Chondrocyte (in vitro differentiated cells): ENCODE data around the gene BRCA2. TPM values are rescaled to one million over a fixed set of nuclear protein-coding genes. Genes with fewer than 3 reads are reported as not detected.

ENCODE experiments used
- DNase-seq: peaks from one replicate; pipeline ENCODE4 v3.0.0; 2021; ENCODE audit warnings: mixed read lengths, low spot score
- H3K27ac Mint-ChIP-seq: one replicate; pipeline ENCODE4 v1.8.0; 2021; ENCODE audit warnings: mild to moderate bottlenecking, moderate library complexity, mixed read lengths; ENCODE audit not compliant: unreplicated experiment
- H3K27me3 Mint-ChIP-seq: 2 replicates; pipeline ENCODE4 v1.8.0; 2021; ENCODE audit warnings: low read depth, mixed read lengths
- H3K36me3 Mint-ChIP-seq: 2 replicates; pipeline ENCODE4 v1.8.0; 2021; ENCODE audit warnings: low read depth, mixed read lengths
- H3K4me1 Mint-ChIP-seq: 2 replicates; pipeline ENCODE4 v1.8.0; 2021; ENCODE audit warnings: low read depth, mild to moderate bottlenecking, mixed read lengths
- H3K4me3 Mint-ChIP-seq: one replicate; pipeline ENCODE4 v1.8.0; 2021; ENCODE audit warnings: mild to moderate bottlenecking, moderate library complexity, mixed read lengths; ENCODE audit not compliant: unreplicated experiment
- H3K9me3 Mint-ChIP-seq: 2 replicates; pipeline ENCODE4 v1.8.0; 2021; ENCODE audit warnings: low read depth, mixed read lengths
- CTCF ChIP-seq: fragments of 200-600 bp; sonication (generic); IDR thresholded peaks from 2 replicates; pipeline ENCODE4 v1.5.0; 2021; ENCODE audit warnings: antibody characterized with exemption, mild to moderate bottlenecking, moderate library complexity
- total RNA-seq: library from RNA; stranded (reverse); gene quantifications from 3 replicates; pipeline ENCODE4 v1.2.1, GENCODE V29; 2021

The BRCA2 gene
- total RNA-seq, 1 donor from 2014 or later, result 4.4 TPM

GRCh38 chr13:32300406-32300805, 14.9 kb upstream of the BRCA2 start:
- no peak overlapping the region for H3K4me3 Mint-ChIP-seq
- H3K27ac Mint-ChIP-seq, result no peak overlapping the region
- peaks cover 5% of the 10 kb centered on the region for H3K36me3 Mint-ChIP-seq
- no peaks in the 10 kb centered on the region for H3K4me1 Mint-ChIP-seq
- H3K27me3 Mint-ChIP-seq, result no peaks in the 10 kb centered on the region
- DNase-seq, result no peak
- no peaks in the 10 kb centered on the region for H3K9me3 Mint-ChIP-seq
- TF ChIP-seq CTCF, result no peak

- no peak for TF ChIP-seq CTCF
- Mint-ChIP-seq H3K27me3 (no peaks in the 10 kb centered on the region), H3K9me3 (peaks cover under 1% of the 10 kb centered on the region), H3K4me3 (no peak overlapping the region), H3K27ac (no peak overlapping the region), H3K4me1 (no peaks in the 10 kb centered on the region), H3K36me3 (peaks cover 3% of the 10 kb centered on the region)
- no peak for DNase-seq
Measured at GRCh38 chr13:32300920-32301319, 14.4 kb upstream of the BRCA2 start.

GRCh38 chr13:32302461-32302860, 12.8 kb upstream of the BRCA2 start:
- no peak for TF ChIP-seq CTCF
- DNase-seq, result no peak
- Mint-ChIP-seq H3K27ac (no peak overlapping the region), H3K4me1 (no peaks in the 10 kb centered on the region), H3K27me3 (no peaks in the 10 kb centered on the region), H3K9me3 (peaks cover 4% of the 10 kb centered on the region), H3K36me3 (no peaks in the 10 kb centered on the region), H3K4me3 (no peak overlapping the region)

GRCh38 chr13:32305646-32306045, 9.7 kb upstream of the BRCA2 start:
- H3K27me3 Mint-ChIP-seq, result no peaks in the 10 kb centered on the region
- no peak for DNase-seq
- H3K27ac Mint-ChIP-seq, result no peak overlapping the region
- H3K4me1 Mint-ChIP-seq, result peaks cover 11% of the 10 kb centered on the region
- H3K9me3 Mint-ChIP-seq, result peaks cover 4% of the 10 kb centered on the region
- no peak overlapping the region for H3K4me3 Mint-ChIP-seq
- H3K36me3 Mint-ChIP-seq, result no peaks in the 10 kb centered on the region
- TF ChIP-seq CTCF, result no peak

DNA sequence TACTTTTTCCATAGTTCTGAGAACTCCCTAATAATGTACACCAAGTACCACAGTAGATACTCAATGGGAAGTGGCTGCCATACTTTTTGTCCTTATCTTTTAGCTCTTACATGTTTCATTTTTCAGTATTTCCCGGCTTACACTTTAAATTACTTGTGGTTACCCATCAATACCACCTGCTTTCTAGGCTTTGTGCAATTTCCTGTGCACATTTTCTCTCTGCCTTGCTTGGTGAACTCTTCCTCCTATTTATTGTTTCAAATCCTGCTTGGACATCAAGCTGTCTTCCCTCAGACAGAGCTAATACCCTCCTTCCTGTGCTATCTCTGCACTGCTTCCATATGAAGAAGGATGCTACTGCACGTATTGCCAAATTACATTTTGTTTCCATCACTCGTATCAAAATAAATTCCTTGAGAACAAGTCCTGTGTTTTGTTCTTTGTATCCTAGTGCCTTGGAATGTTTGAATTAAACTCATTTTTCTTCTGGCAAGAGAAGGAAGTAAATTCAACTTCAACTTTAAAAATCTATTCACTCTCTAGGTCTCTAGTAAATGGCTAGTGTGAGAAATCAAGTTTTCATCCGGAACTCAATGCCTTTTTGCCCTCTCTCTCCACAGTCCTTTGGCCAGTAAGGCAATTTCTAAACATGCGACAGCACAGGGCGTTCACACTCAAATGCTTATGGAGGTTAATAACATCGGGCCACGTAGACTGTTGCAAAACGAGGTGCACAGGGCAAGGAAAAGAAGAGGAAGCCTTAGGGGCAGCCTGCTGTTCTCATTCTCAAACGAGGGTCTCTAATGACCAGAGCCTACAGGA, 5.8 kb upstream of the BRCA2 start:
- H3K9me3 Mint-ChIP-seq, result peaks cover 4% of the 10 kb centered on the region
- H3K4me3 Mint-ChIP-seq, result no peak overlapping the region
- no peak for TF ChIP-seq CTCF
- H3K27me3 Mint-ChIP-seq, result no peaks in the 10 kb centered on the region
- no peaks in the 10 kb centered on the region for H3K36me3 Mint-ChIP-seq
- no peak for DNase-seq
- H3K27ac Mint-ChIP-seq, result no peak overlapping the region
- H3K4me1 Mint-ChIP-seq, result peaks cover 11% of the 10 kb centered on the region
